RCC 7860 (cell line): ENCODE measurements around the gene STK10.
"Not testable (repeated sequence)": the region's sequence is repeated elsewhere in the genome, so short reads cannot be mapped to it uniquely, and the experiment has no call there.

ENCODE experiments used
- DNase-seq: peaks from one replicate; pipeline ENCODE4 v3.0.0-alpha.2; 2015; ENCODE audit warnings: low spot score
- FAIRE-seq: peaks from 2 replicates; lab custom pipeline; 2012; peaks lifted over from hg19 to GRCh38; lab: Jason Lieb, UNC

Gene STK10

GRCh38 chr5:172029876-172030275, 158.1 kb downstream of the STK10 start:
- DNase-seq (no peak), FAIRE-seq (no peak)

DNA sequence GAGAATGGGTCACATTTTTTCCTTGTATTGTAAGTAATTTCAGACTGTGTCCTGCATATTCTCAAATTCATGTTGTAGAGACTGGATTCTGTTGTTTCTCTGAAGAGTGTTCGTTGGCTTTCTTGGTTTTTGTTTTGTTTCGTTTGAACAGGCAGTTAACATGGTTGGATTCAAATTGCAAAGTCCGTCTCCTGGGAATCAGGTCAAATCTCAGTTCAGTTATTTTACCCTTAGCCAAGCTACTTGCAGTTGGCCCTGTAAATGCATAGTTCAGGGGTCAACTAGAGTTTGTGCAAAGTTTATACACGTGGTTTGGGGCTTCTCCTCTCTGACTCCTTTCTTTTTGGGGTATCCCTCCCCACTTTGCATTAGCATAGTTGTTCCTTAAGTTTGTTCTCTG, 159.9 kb downstream of the STK10 start:
- FAIRE-seq: no peak
- no peak for DNase-seq

- FAIRE-seq, DNase-seq: not testable (repeated sequence)
These were observed 167.8 kb downstream of the STK10 start for GRCh38 chr5:172020110-172020786.

- FAIRE-seq: no peak
These were observed 172.7 kb downstream of the STK10 start for GRCh38 chr5:172015346-172015745.

DNA sequence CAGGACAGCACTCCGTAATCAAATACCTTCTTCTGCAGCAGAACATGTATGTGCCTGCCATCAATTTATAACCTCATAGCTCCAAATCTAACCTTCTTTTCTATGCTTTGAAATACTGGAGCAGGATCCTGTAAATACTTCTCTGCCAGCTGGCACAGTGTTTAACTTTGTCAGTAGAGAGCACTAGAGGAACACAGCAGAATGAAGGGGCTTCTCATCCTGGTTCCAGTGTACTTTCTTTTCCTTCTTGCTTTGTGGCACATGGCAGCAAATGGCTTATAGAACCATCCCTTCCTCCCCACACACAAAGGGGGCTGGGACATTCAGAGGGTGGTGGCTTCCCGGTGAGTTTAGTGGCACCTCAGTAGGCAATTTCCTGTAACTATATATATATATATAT, 177.7 kb downstream of the STK10 start:
- no peak for DNase-seq
- no peak for FAIRE-seq

More at GRCh38 chr5:172015346-172015745, 172.7 kb downstream of the STK10 start:
- peak; percentile 24 for DNase-seq

DNA sequence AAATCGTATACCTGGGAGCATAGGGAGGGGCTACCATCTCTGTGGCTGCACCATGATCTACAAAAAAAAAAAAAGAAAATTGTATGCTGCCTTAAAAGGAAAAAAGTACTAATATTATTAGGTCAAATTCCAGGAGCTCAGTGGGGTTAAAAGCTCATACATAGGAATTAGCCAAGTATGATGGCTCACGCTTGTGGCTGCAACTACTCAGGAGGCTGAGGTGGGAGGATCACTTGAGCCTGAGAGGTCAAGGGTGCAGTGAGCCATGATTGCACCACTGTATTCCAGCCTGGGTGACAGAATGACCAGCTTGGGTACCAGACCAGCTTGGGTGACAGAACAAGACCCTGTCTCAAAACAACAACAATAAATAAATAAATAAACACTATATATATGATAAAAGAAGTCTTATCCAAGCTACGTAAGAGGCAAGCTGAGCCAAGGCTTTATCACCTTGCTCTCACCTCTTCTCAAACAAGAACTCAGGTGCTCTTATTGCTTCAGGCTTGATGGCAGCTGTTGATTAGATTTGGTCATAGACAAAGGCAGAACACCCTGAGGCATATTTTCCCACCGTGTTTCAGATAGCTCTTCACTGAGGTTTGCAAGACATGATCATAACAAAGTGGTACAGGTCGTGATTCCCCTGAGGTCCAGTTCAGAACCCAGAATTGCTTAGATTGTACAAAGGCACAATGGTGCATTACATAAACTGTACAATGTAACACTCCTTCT, 178.3 kb downstream of the STK10 start:
- FAIRE-seq (peak; percentile 38), DNase-seq (peak; percentile 37)

- peak; percentile 52 for FAIRE-seq
- peak; percentile 65 for DNase-seq
These were observed 179.3 kb downstream of the STK10 start for GRCh38 chr5:172008689-172009141.

DNA sequence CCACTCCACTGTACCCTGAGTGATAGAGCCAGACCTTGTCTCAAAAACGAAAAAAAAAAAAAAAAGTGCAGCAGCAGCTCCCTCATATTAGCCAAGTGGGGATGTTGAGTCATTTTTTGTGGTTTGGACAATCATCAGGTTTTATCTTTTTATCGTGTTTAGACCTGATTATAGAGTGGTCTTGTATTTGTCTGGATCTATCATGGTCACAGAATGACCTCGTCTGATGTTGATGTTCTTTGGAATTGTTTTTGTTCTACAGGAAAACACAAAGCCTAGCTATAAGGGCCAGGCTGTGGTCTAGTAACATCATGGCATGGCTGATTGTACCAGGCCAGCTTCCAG, 179.9 kb downstream of the STK10 start:
- peak; percentile 10 for FAIRE-seq
- DNase-seq: peak; percentile 45

GRCh38 chr5:172007175-172008110, 180.6 kb downstream of the STK10 start:
- DNase-seq: peak; percentile 27
- no peak for FAIRE-seq

DNA sequence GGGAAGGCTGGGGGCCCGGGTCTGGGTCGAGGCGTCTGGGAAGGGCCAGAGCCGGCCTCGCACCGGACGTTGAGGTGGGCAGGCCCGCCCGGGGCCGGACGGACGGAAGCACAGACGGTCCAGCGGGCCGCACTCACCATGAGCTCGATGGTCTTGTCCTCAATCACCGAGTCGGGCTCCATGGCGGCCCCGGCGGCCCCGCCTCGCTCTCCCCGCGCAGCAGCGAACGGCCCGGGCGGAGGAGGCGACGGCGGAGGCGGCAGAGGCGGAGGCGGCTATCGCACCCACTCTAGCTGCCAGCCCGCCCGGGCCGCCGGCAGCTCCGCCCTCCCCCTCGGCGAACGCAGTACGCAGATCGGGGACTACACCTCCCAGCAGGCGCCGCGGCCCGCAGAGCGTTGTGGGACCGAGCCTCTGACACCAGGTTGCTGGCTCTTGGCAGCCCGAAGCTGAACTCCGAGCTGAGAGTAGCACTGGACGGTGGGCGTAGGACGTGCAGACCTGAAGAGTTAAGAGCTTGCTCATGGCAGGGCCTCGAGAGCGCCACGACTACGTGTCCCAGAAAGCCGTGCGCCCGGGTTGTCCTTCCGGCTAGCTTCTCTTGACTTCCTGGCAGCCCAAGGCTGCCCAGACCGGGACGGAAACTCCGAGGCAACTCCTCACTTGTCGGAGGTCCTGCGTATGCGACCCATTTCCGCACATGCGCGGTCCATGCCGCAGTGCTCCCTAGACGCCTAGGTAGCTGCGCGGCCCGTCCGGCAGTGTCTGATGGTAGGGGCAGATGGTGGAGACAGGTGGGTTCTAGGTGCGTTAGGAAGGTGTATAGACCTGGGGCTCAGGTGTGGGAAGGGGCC, 181.5 kb downstream of the STK10 start, which contains the start of gene FBXW11:
Gene FBXW11 (minus strand): TSS at position 318 of the 854 bp plus-strand sequence. CDS start 136 bp downstream, at position 182.
- FAIRE-seq: peak; percentile 24

GRCh38 chr5:172005708-172006320, 182.2 kb downstream of the STK10 start:
- DNase-seq (no peak), FAIRE-seq (no peak)

More for the DNA sequence above, 181.5 kb downstream of the STK10 start, which contains the start of gene FBXW11:
- DNase-seq: peak; percentile 92

GRCh38 chr5:172004824-172005237, 183.2 kb downstream of the STK10 start:
- DNase-seq: peak; percentile 29
- no peak for FAIRE-seq

- DNase-seq (no peak), FAIRE-seq (no peak)
These were observed 184.3 kb downstream of the STK10 start for GRCh38 chr5:172003746-172004145.

DNA sequence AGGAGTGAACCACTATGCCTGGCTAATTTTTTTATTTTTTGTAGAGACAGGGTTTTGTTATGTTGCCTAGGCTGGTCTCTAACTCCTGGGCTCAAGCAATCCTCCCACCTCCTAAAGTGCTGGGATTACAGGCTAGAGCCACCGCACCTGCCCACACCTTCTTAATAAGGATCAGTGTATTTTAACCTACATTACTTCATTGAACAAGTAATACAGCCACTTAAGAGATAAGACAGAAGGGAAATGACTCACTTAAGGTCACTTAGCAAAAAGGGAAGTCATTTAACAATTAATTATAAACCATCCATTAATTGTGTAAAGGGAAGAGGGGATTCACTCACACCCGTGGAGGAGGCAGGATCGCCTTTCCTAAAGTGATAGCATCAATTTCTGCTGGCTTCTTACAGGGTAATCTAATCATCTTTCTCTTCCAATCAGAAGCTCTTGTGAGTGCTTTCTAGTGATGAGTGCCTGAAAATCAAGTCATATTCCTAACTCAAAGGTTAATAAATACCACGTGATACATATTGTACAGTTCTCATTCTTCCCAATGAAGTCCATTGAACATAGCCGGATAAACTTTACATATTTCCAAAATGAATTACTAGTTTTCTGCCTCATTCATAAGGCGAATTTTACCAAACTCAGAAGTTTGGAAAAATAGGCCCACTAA, 185.0 kb downstream of the STK10 start:
- FAIRE-seq (no peak), DNase-seq (no peak)

- no peak for FAIRE-seq
These were observed 185.7 kb downstream of the STK10 start for GRCh38 chr5:172002310-172002709.

GRCh38 chr5:171999877-172000276, 188.1 kb downstream of the STK10 start:
- FAIRE-seq (no peak), DNase-seq (no peak)

More at GRCh38 chr5:172002310-172002709, 185.7 kb downstream of the STK10 start:
- no peak for DNase-seq

DNA sequence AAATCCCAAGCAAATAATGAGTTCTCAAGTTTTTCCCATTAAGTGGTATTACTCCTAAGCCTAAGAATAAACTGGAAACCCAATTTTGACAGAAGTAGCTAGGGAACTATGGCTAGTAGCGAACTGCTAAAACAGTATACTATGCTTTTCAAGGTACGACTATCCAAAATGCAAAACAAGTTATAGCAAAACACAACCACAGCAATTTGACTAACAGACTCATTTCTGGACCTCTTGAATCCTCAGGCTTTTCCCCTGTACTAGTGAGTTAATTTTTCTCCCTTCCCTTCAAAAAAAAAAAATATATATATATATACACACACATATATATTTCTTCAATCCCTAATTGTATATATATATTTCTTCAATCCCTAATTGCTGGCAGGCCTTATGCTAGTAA, 188.9 kb downstream of the STK10 start:
- FAIRE-seq (no peak), DNase-seq (no peak)

DNA sequence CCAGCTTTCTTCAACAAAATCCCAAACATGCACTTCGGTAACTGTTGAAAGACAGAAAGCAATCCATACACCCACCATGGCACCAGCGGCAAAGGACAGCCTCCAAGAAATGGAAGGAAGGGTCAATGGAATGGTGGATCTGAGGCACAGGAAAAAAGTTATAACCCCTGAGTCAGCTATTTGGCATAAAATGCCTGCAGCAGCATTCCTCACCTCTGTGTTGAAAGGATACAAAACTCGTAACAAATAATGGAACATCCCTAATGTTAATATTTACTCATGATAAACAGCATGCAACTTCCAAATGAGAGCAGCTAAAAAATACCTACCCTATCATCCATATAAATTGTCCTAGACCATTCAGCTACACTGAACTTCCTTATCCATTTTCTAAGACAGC, 191.0 kb downstream of the STK10 start:
- no peak for DNase-seq
- no peak for FAIRE-seq

DNA sequence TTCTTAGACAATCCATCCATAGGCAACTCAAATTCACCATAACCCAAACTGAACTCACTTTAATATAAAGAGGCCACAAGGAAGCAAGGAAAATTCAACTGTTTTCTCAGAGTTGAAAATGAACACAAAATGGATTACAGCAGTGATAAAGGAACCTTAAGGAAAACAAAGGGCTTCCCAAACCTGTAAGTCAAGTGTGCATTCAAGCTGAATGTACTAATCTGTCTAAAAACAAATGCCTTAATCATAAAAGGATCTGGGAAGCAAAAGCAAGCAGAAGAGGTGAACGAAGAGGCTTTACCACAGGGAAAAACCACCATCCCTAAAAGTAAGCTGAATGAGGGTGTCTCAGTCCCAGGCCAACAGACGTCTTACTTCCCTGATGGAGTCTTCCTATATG, 195.2 kb downstream of the STK10 start:
- no peak for DNase-seq
- no peak for FAIRE-seq
